HEK293 (cell line): ENCODE results near the gene XIRP1.
A peak's percentile ranks its signal among the peaks of the same experiment; 100 is the strongest.

ENCODE experiments used
- GLIS2 ChIP-seq: fragments of 450-650 bp; formaldehyde crosslinking; IDR thresholded peaks from 2 replicates; pipeline ENCODE4 v1.5.1; 2016; ENCODE audit warnings: missing biosample characterization, missing genetic modification characterization
- KLF10 ChIP-seq: fragments of 450-650 bp; IDR thresholded peaks from 2 replicates; pipeline ENCODE4 v1.5.1; 2018; ENCODE audit warnings: missing biosample characterization, mild to moderate bottlenecking, missing genetic modification characterization
- KLF17 ChIP-seq: fragments of 450-650 bp; formaldehyde crosslinking; IDR thresholded peaks from 2 replicates; pipeline ENCODE4 v1.5.1; 2016; ENCODE audit warnings: missing biosample characterization, missing genetic modification characterization
- PRDM1 ChIP-seq: fragments of 450-650 bp; formaldehyde crosslinking; IDR thresholded peaks from 2 replicates; pipeline ENCODE4; 2016; ENCODE audit warnings: missing biosample characterization, missing genetic modification characterization
- SP7 ChIP-seq: fragments of 450-650 bp; formaldehyde crosslinking; IDR thresholded peaks from 2 replicates; pipeline ENCODE4 v1.5.1; 2016; ENCODE audit warnings: missing biosample characterization, missing genetic modification characterization
- ZBTB17 ChIP-seq: fragments of 450-650 bp; formaldehyde crosslinking; IDR thresholded peaks from 2 replicates; pipeline ENCODE4 v1.5.1; 2016; ENCODE audit warnings: missing biosample characterization, missing genetic modification characterization
- ZFP3 ChIP-seq: fragments of 450-650 bp; formaldehyde crosslinking; IDR thresholded peaks from 2 replicates; pipeline ENCODE4 v1.5.1; 2016; ENCODE audit warnings: low read depth, missing biosample characterization, missing genetic modification characterization
- ZNF114 ChIP-seq: fragments of 450-650 bp; formaldehyde crosslinking; IDR thresholded peaks from 2 replicates; pipeline ENCODE4 v1.5.0; 2017; ENCODE audit warnings: missing biosample characterization, missing genetic modification characterization
- ZNF146 ChIP-seq: fragments of 450-650 bp; formaldehyde crosslinking; IDR thresholded peaks from 2 replicates; pipeline ENCODE4 v1.5.1; 2016; ENCODE audit warnings: missing biosample characterization, missing genetic modification characterization
- ZNF16 ChIP-seq: fragments of 450-650 bp; formaldehyde crosslinking; IDR thresholded peaks from 2 replicates; pipeline ENCODE4 v1.5.1; 2016; ENCODE audit warnings: low read depth, missing biosample characterization, missing genetic modification characterization
- ZNF175 ChIP-seq: fragments of 450-650 bp; formaldehyde crosslinking; IDR thresholded peaks from 2 replicates; pipeline ENCODE4 v1.5.1; 2016; ENCODE audit warnings: missing biosample characterization, missing genetic modification characterization
- ZNF19 ChIP-seq: fragments of 450-650 bp; formaldehyde crosslinking; IDR thresholded peaks from 2 replicates; pipeline ENCODE4; 2016; ENCODE audit warnings: missing biosample characterization, missing genetic modification characterization, low read depth
- ZNF211 ChIP-seq: fragments of 450-650 bp; formaldehyde crosslinking; IDR thresholded peaks from 2 replicates; pipeline ENCODE4 v1.5.1; 2016; ENCODE audit warnings: low read depth, missing biosample characterization, missing genetic modification characterization
- ZNF248 ChIP-seq: fragments of 450-650 bp; formaldehyde crosslinking; IDR thresholded peaks from 2 replicates; pipeline ENCODE4 v1.5.1; 2017; ENCODE audit warnings: missing biosample characterization, missing genetic modification characterization
- ZNF266 ChIP-seq: fragments of 450-650 bp; formaldehyde crosslinking; IDR thresholded peaks from 2 replicates; pipeline ENCODE4 v1.5.1; 2016; ENCODE audit warnings: missing biosample characterization, missing genetic modification characterization, low read depth
- ZNF311 ChIP-seq: fragments of 450-650 bp; formaldehyde crosslinking; IDR thresholded peaks from 2 replicates; pipeline ENCODE4 v1.5.1; 2017; ENCODE audit warnings: missing biosample characterization, missing genetic modification characterization, borderline replicate concordance
- ZNF366 ChIP-seq: fragments of 450-650 bp; formaldehyde crosslinking; conservative IDR thresholded peaks from 2 replicates; pipeline ENCODE4 v1.5.1; 2016; ENCODE audit warnings: missing biosample characterization, missing genetic modification characterization
- ZNF391 ChIP-seq: fragments of 450-650 bp; formaldehyde crosslinking; IDR thresholded peaks from 2 replicates; pipeline ENCODE4 v1.5.1; 2016; ENCODE audit warnings: low read depth, missing biosample characterization, missing genetic modification characterization, borderline replicate concordance
- ZNF48 ChIP-seq: fragments of 450-650 bp; formaldehyde crosslinking; IDR thresholded peaks from 2 replicates; pipeline ENCODE4 v1.5.1; 2016; ENCODE audit warnings: missing biosample characterization, missing genetic modification characterization
- ZNF501 ChIP-seq: fragments of 450-650 bp; formaldehyde crosslinking; IDR thresholded peaks from 2 replicates; pipeline ENCODE4 v1.5.1; 2016; ENCODE audit warnings: missing biosample characterization, missing genetic modification characterization
- ZNF561 ChIP-seq: fragments of 450-650 bp; IDR thresholded peaks from 2 replicates; pipeline ENCODE4 v1.5.1; 2018; ENCODE audit warnings: missing biosample characterization, missing genetic modification characterization, borderline replicate concordance
- ZNF629 ChIP-seq: fragments of 450-650 bp; formaldehyde crosslinking; IDR thresholded peaks from 2 replicates; pipeline ENCODE4 v1.5.1; 2017; ENCODE audit warnings: missing biosample characterization, missing genetic modification characterization
- ZNF645 ChIP-seq: fragments of 450-650 bp; formaldehyde crosslinking; IDR thresholded peaks from 2 replicates; pipeline ENCODE4; 2016; ENCODE audit warnings: missing biosample characterization, missing genetic modification characterization
- ZNF747 ChIP-seq: fragments of 450-650 bp; formaldehyde crosslinking; IDR thresholded peaks from 2 replicates; pipeline ENCODE4 v1.5.1; 2016; ENCODE audit warnings: missing biosample characterization, missing genetic modification characterization
- ZNF768 ChIP-seq: fragments of 450-650 bp; formaldehyde crosslinking; IDR thresholded peaks from 2 replicates; pipeline ENCODE4 v1.5.1; 2018; ENCODE audit warnings: missing biosample characterization, mild to moderate bottlenecking, missing genetic modification characterization
- ZNF777 ChIP-seq: fragments of 450-650 bp; formaldehyde crosslinking; IDR thresholded peaks from 2 replicates; pipeline ENCODE4 v1.5.1; 2017; ENCODE audit warnings: missing biosample characterization, missing genetic modification characterization, borderline replicate concordance
- ZNF830 ChIP-seq: fragments of 450-650 bp; IDR thresholded peaks from 2 replicates; pipeline ENCODE4 v1.5.0; 2018; ENCODE audit warnings: missing biosample characterization, missing genetic modification characterization, low read depth, mild to moderate bottlenecking, moderate library complexity
- ZSCAN30 ChIP-seq: fragments of 450-650 bp; IDR thresholded peaks from 2 replicates; pipeline ENCODE4 v1.5.1; 2018; ENCODE audit warnings: missing biosample characterization, mild to moderate bottlenecking, missing genetic modification characterization, moderate library complexity
- TF ChIP-seq, protein P1 (sequence below): fragments of 450-650 bp; formaldehyde crosslinking; IDR thresholded peaks from 2 replicates; pipeline ENCODE4 v1.5.1; 2016; ENCODE audit warnings: missing biosample characterization, missing genetic modification characterization, borderline replicate concordance
- TF ChIP-seq, protein P2 (sequence below): fragments of 450-650 bp; formaldehyde crosslinking; conservative IDR thresholded peaks from 2 replicates; pipeline ENCODE4 v1.5.1; 2016; ENCODE audit warnings: low read depth, missing biosample characterization, missing genetic modification characterization

The XIRP1 gene

GRCh38 chr3:39150803-39151631 lies 41.4 kb downstream of the XIRP1 start (continued):
- TF ChIP-seq, protein P1, sequence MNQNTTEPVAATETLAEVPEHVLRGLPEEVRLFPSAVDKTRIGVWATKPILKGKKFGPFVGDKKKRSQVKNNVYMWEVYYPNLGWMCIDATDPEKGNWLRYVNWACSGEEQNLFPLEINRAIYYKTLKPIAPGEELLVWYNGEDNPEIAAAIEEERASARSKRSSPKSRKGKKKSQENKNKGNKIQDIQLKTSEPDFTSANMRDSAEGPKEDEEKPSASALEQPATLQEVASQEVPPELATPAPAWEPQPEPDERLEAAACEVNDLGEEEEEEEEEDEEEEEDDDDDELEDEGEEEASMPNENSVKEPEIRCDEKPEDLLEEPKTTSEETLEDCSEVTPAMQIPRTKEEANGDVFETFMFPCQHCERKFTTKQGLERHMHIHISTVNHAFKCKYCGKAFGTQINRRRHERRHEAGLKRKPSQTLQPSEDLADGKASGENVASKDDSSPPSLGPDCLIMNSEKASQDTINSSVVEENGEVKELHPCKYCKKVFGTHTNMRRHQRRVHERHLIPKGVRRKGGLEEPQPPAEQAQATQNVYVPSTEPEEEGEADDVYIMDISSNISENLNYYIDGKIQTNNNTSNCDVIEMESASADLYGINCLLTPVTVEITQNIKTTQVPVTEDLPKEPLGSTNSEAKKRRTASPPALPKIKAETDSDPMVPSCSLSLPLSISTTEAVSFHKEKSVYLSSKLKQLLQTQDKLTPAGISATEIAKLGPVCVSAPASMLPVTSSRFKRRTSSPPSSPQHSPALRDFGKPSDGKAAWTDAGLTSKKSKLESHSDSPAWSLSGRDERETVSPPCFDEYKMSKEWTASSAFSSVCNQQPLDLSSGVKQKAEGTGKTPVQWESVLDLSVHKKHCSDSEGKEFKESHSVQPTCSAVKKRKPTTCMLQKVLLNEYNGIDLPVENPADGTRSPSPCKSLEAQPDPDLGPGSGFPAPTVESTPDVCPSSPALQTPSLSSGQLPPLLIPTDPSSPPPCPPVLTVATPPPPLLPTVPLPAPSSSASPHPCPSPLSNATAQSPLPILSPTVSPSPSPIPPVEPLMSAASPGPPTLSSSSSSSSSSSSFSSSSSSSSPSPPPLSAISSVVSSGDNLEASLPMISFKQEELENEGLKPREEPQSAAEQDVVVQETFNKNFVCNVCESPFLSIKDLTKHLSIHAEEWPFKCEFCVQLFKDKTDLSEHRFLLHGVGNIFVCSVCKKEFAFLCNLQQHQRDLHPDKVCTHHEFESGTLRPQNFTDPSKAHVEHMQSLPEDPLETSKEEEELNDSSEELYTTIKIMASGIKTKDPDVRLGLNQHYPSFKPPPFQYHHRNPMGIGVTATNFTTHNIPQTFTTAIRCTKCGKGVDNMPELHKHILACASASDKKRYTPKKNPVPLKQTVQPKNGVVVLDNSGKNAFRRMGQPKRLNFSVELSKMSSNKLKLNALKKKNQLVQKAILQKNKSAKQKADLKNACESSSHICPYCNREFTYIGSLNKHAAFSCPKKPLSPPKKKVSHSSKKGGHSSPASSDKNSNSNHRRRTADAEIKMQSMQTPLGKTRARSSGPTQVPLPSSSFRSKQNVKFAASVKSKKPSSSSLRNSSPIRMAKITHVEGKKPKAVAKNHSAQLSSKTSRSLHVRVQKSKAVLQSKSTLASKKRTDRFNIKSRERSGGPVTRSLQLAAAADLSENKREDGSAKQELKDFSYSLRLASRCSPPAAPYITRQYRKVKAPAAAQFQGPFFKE (tag by site-specific recombination): no peak
- TF ChIP-seq ZNF777 (no peak), ZNF366 (tag by site-specific recombination) (peak; percentile 64; the same call in 1 of the 2 replicates), ZNF747 (tag by site-specific recombination) (no peak), KLF10 (tag by site-specific recombination) (no peak), ZNF16 (tag by site-specific recombination) (no peak), KLF17 (tag by site-specific recombination) (peak; percentile 63), PRDM1 (tag by site-specific recombination) (peak; percentile 72), ZNF211 (tag by site-specific recombination) (no peak), ZNF629 (tag by site-specific recombination) (peak; percentile 37; the same call in 1 of the 2 replicates), ZNF645 (no peak), ZSCAN30 (tag by site-specific recombination) (no peak), ZNF391 (tag by site-specific recombination) (no peak), ZNF19 (tag by site-specific recombination) (no peak), ZNF48 (tag by site-specific recombination) (no peak), ZNF248 (tag by site-specific recombination) (no peak), ZNF561 (tag by site-specific recombination) (no peak), ZBTB17 (tag by site-specific recombination) (peak; percentile 87), SP7 (tag by site-specific recombination) (peak; percentile 70), ZNF266 (tag by site-specific recombination) (no peak), ZNF175 (tag by site-specific recombination) (no peak), ZNF501 (tag by site-specific recombination) (no peak), ZNF311 (tag by site-specific recombination) (no peak), ZNF146 (tag by site-specific recombination) (no peak), ZNF114 (tag by site-specific recombination) (no peak), GLIS2 (peak; percentile 63), ZNF830 (no peak), ZNF768 (tag by site-specific recombination) (no peak), ZFP3 (tag by site-specific recombination) (no peak)
- TF ChIP-seq, protein P2, sequence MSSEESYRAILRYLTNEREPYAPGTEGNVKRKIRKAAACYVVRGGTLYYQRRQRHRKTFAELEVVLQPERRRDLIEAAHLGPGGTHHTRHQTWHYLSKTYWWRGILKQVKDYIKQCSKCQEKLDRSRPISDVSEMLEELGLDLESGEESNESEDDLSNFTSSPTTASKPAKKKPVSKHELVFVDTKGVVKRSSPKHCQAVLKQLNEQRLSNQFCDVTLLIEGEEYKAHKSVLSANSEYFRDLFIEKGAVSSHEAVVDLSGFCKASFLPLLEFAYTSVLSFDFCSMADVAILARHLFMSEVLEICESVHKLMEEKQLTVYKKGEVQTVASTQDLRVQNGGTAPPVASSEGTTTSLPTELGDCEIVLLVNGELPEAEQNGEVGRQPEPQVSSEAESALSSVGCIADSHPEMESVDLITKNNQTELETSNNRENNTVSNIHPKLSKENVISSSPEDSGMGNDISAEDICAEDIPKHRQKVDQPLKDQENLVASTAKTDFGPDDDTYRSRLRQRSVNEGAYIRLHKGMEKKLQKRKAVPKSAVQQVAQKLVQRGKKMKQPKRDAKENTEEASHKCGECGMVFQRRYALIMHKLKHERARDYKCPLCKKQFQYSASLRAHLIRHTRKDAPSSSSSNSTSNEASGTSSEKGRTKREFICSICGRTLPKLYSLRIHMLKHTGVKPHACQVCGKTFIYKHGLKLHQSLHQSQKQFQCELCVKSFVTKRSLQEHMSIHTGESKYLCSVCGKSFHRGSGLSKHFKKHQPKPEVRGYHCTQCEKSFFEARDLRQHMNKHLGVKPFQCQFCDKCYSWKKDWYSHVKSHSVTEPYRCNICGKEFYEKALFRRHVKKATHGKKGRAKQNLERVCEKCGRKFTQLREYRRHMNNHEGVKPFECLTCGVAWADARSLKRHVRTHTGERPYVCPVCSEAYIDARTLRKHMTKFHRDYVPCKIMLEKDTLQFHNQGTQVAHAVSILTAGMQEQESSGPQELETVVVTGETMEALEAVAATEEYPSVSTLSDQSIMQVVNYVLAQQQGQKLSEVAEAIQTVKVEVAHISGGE: no peak
